Endothelial cell of umbilical vein (primary cell): Measurements from ENCODE around the gene UNKL. TPM values are rescaled to one million over a fixed set of nuclear protein-coding genes. Genes with fewer than 3 reads are reported as not detected.

Experiments used
- BruUV-seq: library from RNA; stranded (reverse); fragments of 400-500 nt; replicated peaks from 2 replicates; lab custom pipeline; 2021; lab: Mats Ljungman, UMichigan
- CTCF ChIA-PET: fragments of 300-600, 350-600 bp; sonication (Branson Sonifier 250); formaldehyde crosslinking; loops from one replicate; lab custom pipeline; 2021; ENCODE audit warnings: antibody characterized with exemption, inconsistent platforms; lab: Charles Lee
- POLR2A ChIA-PET: fragments of 300-600, 350-600 bp; sonication (Branson Sonifier 250); formaldehyde crosslinking; loops from one replicate; lab custom pipeline; 2021; ENCODE audit warnings: antibody characterized with exemption, inconsistent platforms; lab: Charles Lee
- DNase-seq: peaks from one replicate; pipeline ENCODE4 v3.0.0-alpha.2; 2011; ENCODE audit warnings: low read depth, low spot score
- FAIRE-seq: peaks from 2 replicates; lab custom pipeline; 2011; peaks lifted over from hg19 to GRCh38; lab: Jason Lieb, UNC
- H2AFZ ChIP-seq: 2 replicates; pipeline ENCODE4 v1.6.0; 2012; ENCODE audit warnings: low read depth, low read length, control low read depth, inconsistent platforms
- H3K27ac ChIP-seq: 2 replicates; pipeline ENCODE4 v1.5.1; 2011; ENCODE audit warnings: low read depth, mild to moderate bottlenecking, control low read depth, low read length, moderate library complexity; ENCODE audit not compliant: insufficient read depth
- H3K27me3 ChIP-seq, 2 experiments: 2 replicates each; pipeline versions ENCODE4 v1.6.0 to v1.6.1; 2011; ENCODE audit warnings: low read length in 2 of 2, mixed read lengths in 1 of 2; ENCODE audit not compliant: control insufficient read depth in 2 of 2, insufficient read depth in 2 of 2
- H3K36me3 ChIP-seq, 2 experiments: 2 replicates in 1 of 2; 3 replicates in 1 of 2; pipeline ENCODE4 v1.5.1; 2011; ENCODE audit warnings: low read length in 2 of 2, mild to moderate bottlenecking in 1 of 2, moderate library complexity in 1 of 2; ENCODE audit not compliant: control insufficient read depth in 2 of 2, insufficient read depth in 2 of 2; ENCODE audit errors: extremely low read depth in 1 of 2
- H3K4me1 ChIP-seq: 3 replicates; pipeline ENCODE4 v1.5.1; 2011; ENCODE audit warnings: mild to moderate bottlenecking, low read length; ENCODE audit not compliant: control insufficient read depth, insufficient read depth; ENCODE audit errors: extremely low read depth
- H3K4me2 ChIP-seq: 2 replicates; pipeline ENCODE4 v1.6.1; 2011; ENCODE audit warnings: low read length, control low read depth, mixed read lengths; ENCODE audit not compliant: insufficient read depth
- H3K4me3 ChIP-seq, 3 experiments: fragments of 200-600 bp in 1 of 3; sonication (generic), shearing (Covaris generic) in 1 of 3; replicated peaks in 1 of 3; 2 replicates each; pipeline ENCODE4 v1.5.1; 2011 to 2016; ENCODE audit warnings: control low read depth in 3 of 3, low read length in 3 of 3, mild to moderate bottlenecking in 2 of 3, inconsistent platforms in 1 of 3, low read depth in 1 of 3, moderate library complexity in 1 of 3; ENCODE audit not compliant: insufficient read depth in 1 of 3
- H3K79me2 ChIP-seq: 2 replicates; pipeline ENCODE4 v1.6.0; 2012; ENCODE audit warnings: low read length, inconsistent platforms; ENCODE audit not compliant: control insufficient read depth, insufficient read depth
- H3K9ac ChIP-seq: replicated peaks from 2 replicates; pipeline ENCODE3; 2011; ENCODE audit warnings: low read length, control low read depth; ENCODE audit not compliant: insufficient read depth; ENCODE audit errors: extremely low read depth
- H3K9me1 ChIP-seq: replicated peaks from 3 replicates; pipeline ENCODE4 v1.6.0; 2011; ENCODE audit warnings: mild to moderate bottlenecking, low read length; ENCODE audit not compliant: control insufficient read depth, insufficient read depth; ENCODE audit errors: extremely low read depth
- H3K9me3 ChIP-seq: replicated peaks from 2 replicates; pipeline ENCODE4 v1.5.1; 2012; ENCODE audit warnings: low read length, inconsistent platforms; ENCODE audit not compliant: control insufficient read depth, insufficient read depth
- H4K20me1 ChIP-seq: replicated peaks from 2 replicates; pipeline ENCODE3; 2011; ENCODE audit warnings: mild to moderate bottlenecking, low read length; ENCODE audit not compliant: control insufficient read depth, insufficient read depth; ENCODE audit errors: extremely low read depth
- EZH2 ChIP-seq: IDR thresholded peaks from 2 replicates; pipeline ENCODE4 v1.6.1; 2012; ENCODE audit warnings: borderline replicate concordance, low read depth, mild to moderate bottlenecking, moderate library complexity, low read length, inconsistent platforms; ENCODE audit not compliant: severe bottlenecking
- FOS ChIP-seq: IDR thresholded peaks from 2 replicates; pipeline ENCODE4 v1.6.1; 2011; ENCODE audit warnings: mild to moderate bottlenecking, low read length, moderate library complexity, borderline replicate concordance; ENCODE audit not compliant: insufficient read depth
- JUN ChIP-seq: IDR thresholded peaks from 2 replicates; pipeline ENCODE4 v1.6.1; 2011; ENCODE audit warnings: borderline replicate concordance, low read depth; ENCODE audit not compliant: insufficient read length, insufficient read depth
- POLR2AphosphoS5 ChIP-seq: IDR thresholded peaks from 2 replicates; pipeline ENCODE4 v1.6.1; 2012; ENCODE audit warnings: low read depth, mild to moderate bottlenecking, control low read depth, low read length, moderate library complexity; ENCODE audit not compliant: insufficient read depth
- dilution Hi-C: fragments of 300-500 bp; cut with MboI; formaldehyde crosslinking; loops from one replicate; pipeline ENCODE4 v1.15.0; 2019; ENCODE audit warnings: low sequenced_read_pairs; ENCODE audit not compliant: extremely low pct_ligation_motif_present
- intact Hi-C: fragments of 100-400 bp; cut with micrococcal nuclease; formaldehyde crosslinking; loops from one replicate; pipeline ENCODE4 v1.10.0; 2022
- polyA plus RNA-seq, 4 experiments: library from polyadenylated mRNA; depleted of rRNA in 3 of 4; stranded (reverse) in 3 of 4; unstranded in 1 of 4; fragments of >200 nt; gene quantifications; 2 replicates each; pipeline versions ENCODE4 v1.2.1 to v1.2.3, GENCODE V29; 2011 to 2012; ENCODE audit warnings: missing spikeins in 1 of 4
- total RNA-seq: library from RNA; stranded (reverse); gene quantifications from 2 replicates; pipeline ENCODE4 v1.2.3, GENCODE V29; 2021
- TF ChIP-seq, protein P1 (sequence below): IDR thresholded peaks from 2 replicates; pipeline ENCODE4 v1.6.1; 2011; ENCODE audit not compliant: insufficient read depth, insufficient read length
- TF ChIP-seq, protein P2 (sequence below), 2 donors: IDR thresholded peaks; 1 replicate in 1 of 2; 2 replicates in 1 of 2; pipeline ENCODE4 v1.5.1; 2011; ENCODE audit warnings: low read length in 2 of 2, mild to moderate bottlenecking in 2 of 2, moderate library complexity in 2 of 2, control low read depth in 1 of 2, inconsistent platforms in 1 of 2, low read depth in 1 of 2; ENCODE audit not compliant: insufficient read depth in 1 of 2; ENCODE audit errors: extremely low read depth in 1 of 2

Gene UNKL
- total and polyA plus RNA-seq, 2 donors (not counting 3 experiments of a cell fraction or from before 2014, with no cell fraction given): 17.1 to 32.8 TPM

DNA sequence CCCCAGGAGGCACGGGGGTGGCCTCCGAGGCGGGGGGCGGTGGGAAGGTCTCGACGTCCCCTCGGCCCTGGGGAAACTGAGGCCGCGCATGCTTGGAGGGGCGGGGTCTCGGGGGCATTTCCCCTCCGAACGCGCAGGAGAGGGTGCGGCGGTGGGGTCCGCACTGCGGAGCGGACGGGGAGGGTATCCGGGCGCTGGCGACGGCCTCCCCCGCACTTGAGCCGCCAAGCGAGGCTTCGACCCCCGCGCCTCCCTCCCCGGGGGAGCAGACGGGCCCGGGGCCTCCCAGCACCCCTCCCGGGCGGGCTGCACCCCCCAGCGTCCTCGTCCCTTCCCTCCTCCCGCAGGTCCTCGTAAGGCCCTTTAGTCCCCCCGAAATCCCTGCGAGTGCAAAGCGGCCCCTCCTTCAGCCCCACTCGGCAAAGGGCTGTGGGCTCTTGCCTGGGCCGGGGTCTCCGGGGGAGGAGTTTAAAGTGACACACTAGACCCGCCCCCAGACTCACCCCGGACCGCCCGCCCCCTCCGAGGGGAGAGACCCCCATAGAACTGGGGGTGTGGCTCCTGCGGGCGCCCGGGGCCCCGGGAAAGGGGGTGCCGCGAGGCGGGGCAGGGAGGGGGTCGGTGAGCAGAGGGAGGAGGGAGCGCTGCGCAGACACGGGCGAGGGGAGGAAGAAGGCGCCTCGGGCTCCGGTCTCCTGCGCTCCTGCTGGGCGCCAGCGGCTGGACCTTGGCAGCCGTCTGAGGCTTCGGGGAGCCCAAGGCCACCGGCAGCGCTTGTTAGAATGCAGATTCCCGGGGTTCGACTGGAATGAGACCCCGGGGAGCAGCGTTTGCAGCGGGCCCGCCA is 80.4 kb downstream of the UNKL start:
- no TSS peak for BruUV-seq
- no peak overlapping the region for H3K27ac ChIP-seq
- H3K4me3 ChIP-seq: no peak overlapping the region
- dilution Hi-C loops (no loop called here), intact Hi-C loops (no loop called here)
- TF ChIP-seq FOS (no peak), EZH2 (peak; percentile 77)
- TF ChIP-seq, protein P1, sequence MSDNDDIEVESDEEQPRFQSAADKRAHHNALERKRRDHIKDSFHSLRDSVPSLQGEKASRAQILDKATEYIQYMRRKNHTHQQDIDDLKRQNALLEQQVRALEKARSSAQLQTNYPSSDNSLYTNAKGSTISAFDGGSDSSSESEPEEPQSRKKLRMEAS: no peak
- H3K4me1 ChIP-seq: peaks cover 12% of the 10 kb centered on the region
- H3K9ac ChIP-seq: no peak overlapping the region
- POLR2A ChIA-PET: no interaction called here
- DNase-seq: no peak
- no peaks in the 10 kb centered on the region for H3K9me1 ChIP-seq
- no peak overlapping the region for H3K4me2 ChIP-seq
- no peak overlapping the region for H2AFZ ChIP-seq
- H3K27me3 ChIP-seq: peaks cover 35 to 48% of the 10 kb centered on the region in 2 experiments
- H3K79me2 ChIP-seq: no peaks in the 10 kb centered on the region
- FAIRE-seq: no peak
- H3K36me3 ChIP-seq: no peaks in the 10 kb centered on the region
- no peaks in the 10 kb centered on the region for H3K9me3 ChIP-seq
- CTCF ChIA-PET: no interaction called here
- no peaks in the 10 kb centered on the region for H4K20me1 ChIP-seq

DNA sequence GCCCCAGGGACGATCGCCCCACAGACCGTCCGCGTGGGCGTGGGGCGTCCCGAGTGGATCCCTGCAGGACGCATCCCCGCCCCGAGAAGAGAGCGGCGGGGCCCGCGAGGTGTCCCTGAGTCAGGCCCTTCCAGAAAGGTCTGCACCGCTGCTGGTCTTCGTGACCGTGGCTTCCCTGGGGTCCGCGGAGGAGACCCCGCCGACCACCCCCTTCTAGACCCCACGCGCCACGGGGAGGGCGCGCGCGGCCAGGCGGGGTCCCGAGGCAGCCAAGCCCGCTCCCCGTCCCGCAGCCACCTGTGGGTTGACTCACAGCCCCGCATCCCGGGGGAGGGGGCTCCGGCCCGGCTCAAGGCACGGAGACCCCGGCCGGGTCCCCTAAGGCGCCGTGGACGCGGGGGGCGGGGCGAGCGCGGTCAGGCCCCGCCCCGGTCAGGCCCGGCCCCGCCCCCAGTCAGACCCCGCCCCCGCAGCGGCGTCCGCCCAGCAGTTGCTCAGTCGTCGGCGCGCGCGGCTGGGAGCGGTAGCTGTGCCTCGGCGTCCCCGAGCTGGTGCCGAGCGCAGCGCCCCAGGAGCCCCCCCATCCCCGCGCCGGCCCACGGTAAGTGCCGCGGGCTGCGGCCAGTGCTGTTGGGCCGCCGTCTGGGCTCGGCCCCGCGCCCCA is 81.2 kb downstream of the UNKL start, which contains the start of gene BAIAP3:
Gene BAIAP3, plus strand, starts transcription at position 497 of the 664 bp plus-strand sequence. CDS start 4,905 bp downstream, outside the sequence.
- FAIRE-seq (no peak), DNase-seq (no peak)
- dilution Hi-C loops (no loop called here), intact Hi-C loops (no loop called here)
- CTCF ChIA-PET: interaction anchor here (1.4 kb wide), 1 partner anchor 32 kb away, joined by 5 read pairs; no protein-coding TSS in a partner anchor
- H3K9me3 ChIP-seq: no peaks in the 10 kb centered on the region
- H4K20me1 ChIP-seq: no peaks in the 10 kb centered on the region
- no peak within 1 kb of the TSS for H3K27ac ChIP-seq
- H3K79me2 ChIP-seq: no peaks in the 10 kb centered on the region
- POLR2A ChIA-PET: no interaction called here
- H3K4me2 ChIP-seq: no peak within 1 kb of the TSS
- H2AFZ ChIP-seq: no peak within 1 kb of the TSS
- no peak within 1 kb of the TSS for H3K4me3 ChIP-seq
- peaks cover 12% of the 10 kb centered on the region for H3K4me1 ChIP-seq
- BruUV-seq: no TSS peak
- TF ChIP-seq JUN (no peak), EZH2 (peak; percentile 85), FOS (no peak), POLR2AphosphoS5 (no peak)
- TF ChIP-seq, protein P2, sequence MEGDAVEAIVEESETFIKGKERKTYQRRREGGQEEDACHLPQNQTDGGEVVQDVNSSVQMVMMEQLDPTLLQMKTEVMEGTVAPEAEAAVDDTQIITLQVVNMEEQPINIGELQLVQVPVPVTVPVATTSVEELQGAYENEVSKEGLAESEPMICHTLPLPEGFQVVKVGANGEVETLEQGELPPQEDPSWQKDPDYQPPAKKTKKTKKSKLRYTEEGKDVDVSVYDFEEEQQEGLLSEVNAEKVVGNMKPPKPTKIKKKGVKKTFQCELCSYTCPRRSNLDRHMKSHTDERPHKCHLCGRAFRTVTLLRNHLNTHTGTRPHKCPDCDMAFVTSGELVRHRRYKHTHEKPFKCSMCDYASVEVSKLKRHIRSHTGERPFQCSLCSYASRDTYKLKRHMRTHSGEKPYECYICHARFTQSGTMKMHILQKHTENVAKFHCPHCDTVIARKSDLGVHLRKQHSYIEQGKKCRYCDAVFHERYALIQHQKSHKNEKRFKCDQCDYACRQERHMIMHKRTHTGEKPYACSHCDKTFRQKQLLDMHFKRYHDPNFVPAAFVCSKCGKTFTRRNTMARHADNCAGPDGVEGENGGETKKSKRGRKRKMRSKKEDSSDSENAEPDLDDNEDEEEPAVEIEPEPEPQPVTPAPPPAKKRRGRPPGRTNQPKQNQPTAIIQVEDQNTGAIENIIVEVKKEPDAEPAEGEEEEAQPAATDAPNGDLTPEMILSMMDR (IDR thresholded peaks at IDR 0.05; ENCODE audit: extremely low read depth in 1 of 2, insufficient read depth in 1 of 2, low read depth in 1 of 2, low read length in 2 of 2): no peak
- TF ChIP-seq, protein P1: no peak
- H3K36me3 ChIP-seq: no peaks in the 10 kb centered on the region
- peaks cover 35 to 48% of the 10 kb centered on the region in 2 experiments for H3K27me3 ChIP-seq
- no peak within 1 kb of the TSS for H3K9ac ChIP-seq
- H3K9me1 ChIP-seq: no peaks in the 10 kb centered on the region
